HEK293 (cell line): ENCODE measurements around the gene MPPED2.

Experiments used
- CTCF ChIA-PET: fragments of 350-600 bp; formaldehyde crosslinking; extraction: SDS; loops from one replicate; lab custom pipeline; 2021; ENCODE audit warnings: antibody characterized with exemption; lab: Yijun Ruan, JAX
- POLR2A ChIA-PET: fragments of 300-600 bp; formaldehyde crosslinking; extraction: SDS; loops from one replicate; lab custom pipeline; 2020; ENCODE audit warnings: antibody characterized with exemption, inconsistent platforms; lab: Yijun Ruan, JAX
- H3K27ac ChIP-seq: fragments of 200-500 bp; sonication (Bioruptor generic); 2 replicates; pipeline ENCODE4 v1.5.1; 2014; ENCODE audit warnings: low read depth, low read length, control low read depth, inconsistent platforms; ENCODE audit errors: extremely low read depth
- H3K36me3 ChIP-seq, 2 experiments: fragments of 200-500 bp in 1 of 2; sonication (Bioruptor generic) in 1 of 2; 1 replicate in 1 of 2; 2 replicates in 1 of 2; pipeline ENCODE4 v1.5.1; 2014 to 2017; ENCODE audit warnings: inconsistent platforms in 2 of 2, low read length in 2 of 2; ENCODE audit not compliant: control insufficient read depth in 2 of 2, insufficient read depth in 1 of 2
- H3K4me1 ChIP-seq: fragments of 200-500 bp; sonication (Bioruptor generic); 2 replicates; pipeline ENCODE4 v1.5.1; 2014; ENCODE audit warnings: mild to moderate bottlenecking, low read length, inconsistent platforms; ENCODE audit not compliant: control insufficient read depth, insufficient read depth
- H3K4me3 ChIP-seq: 2 replicates; pipeline ENCODE4 v1.5.1; 2011; ENCODE audit warnings: low read depth, mild to moderate bottlenecking, control low read depth, low read length, moderate library complexity
- H3K9me3 ChIP-seq: fragments of 200-500 bp; sonication (Bioruptor generic); 2 replicates; pipeline ENCODE4 v1.5.1; 2014; ENCODE audit warnings: low read depth, low read length, inconsistent platforms; ENCODE audit not compliant: control insufficient read depth, insufficient read depth
- SALL2 ChIP-seq: fragments of 450-650 bp; formaldehyde crosslinking; IDR thresholded peaks from 2 replicates; pipeline ENCODE4 v1.5.0; 2017; ENCODE audit warnings: missing biosample characterization, mild to moderate bottlenecking, missing genetic modification characterization, borderline replicate concordance
- SCRT2 ChIP-seq: fragments of 450-650 bp; formaldehyde crosslinking; IDR thresholded peaks from 2 replicates; pipeline ENCODE4 v1.5.1; 2016; ENCODE audit warnings: missing biosample characterization, missing genetic modification characterization
- ZBTB7A ChIP-seq: fragments of 450-650 bp; formaldehyde crosslinking; IDR thresholded peaks from 2 replicates; pipeline ENCODE4 v1.5.1; 2016; ENCODE audit warnings: low read depth, missing biosample characterization, missing genetic modification characterization
- ZNF16 ChIP-seq: fragments of 450-650 bp; formaldehyde crosslinking; IDR thresholded peaks from 2 replicates; pipeline ENCODE4 v1.5.1; 2016; ENCODE audit warnings: low read depth, missing biosample characterization, missing genetic modification characterization
- ZNF223 ChIP-seq: fragments of 450-650 bp; formaldehyde crosslinking; IDR thresholded peaks from 2 replicates; pipeline ENCODE4 v1.5.1; 2016; ENCODE audit warnings: missing biosample characterization, missing genetic modification characterization
- ZNF302 ChIP-seq: fragments of 450-650 bp; formaldehyde crosslinking; IDR thresholded peaks from 2 replicates; pipeline ENCODE4 v1.5.1; 2016; ENCODE audit warnings: missing biosample characterization, missing genetic modification characterization, low read depth
- ZNF311 ChIP-seq: fragments of 450-650 bp; formaldehyde crosslinking; IDR thresholded peaks from 2 replicates; pipeline ENCODE4 v1.5.1; 2017; ENCODE audit warnings: missing biosample characterization, missing genetic modification characterization, borderline replicate concordance
- ZNF324 ChIP-seq: fragments of 450-650 bp; formaldehyde crosslinking; IDR thresholded peaks from 2 replicates; pipeline ENCODE4 v1.5.1; 2016; ENCODE audit warnings: missing biosample characterization, missing genetic modification characterization
- ZNF391 ChIP-seq: fragments of 450-650 bp; formaldehyde crosslinking; IDR thresholded peaks from 2 replicates; pipeline ENCODE4 v1.5.1; 2016; ENCODE audit warnings: low read depth, missing biosample characterization, missing genetic modification characterization, borderline replicate concordance
- ZNF404 ChIP-seq: fragments of 450-650 bp; formaldehyde crosslinking; IDR thresholded peaks from 2 replicates; pipeline ENCODE4 v1.5.1; 2017; ENCODE audit warnings: missing biosample characterization, missing genetic modification characterization
- ZNF433 ChIP-seq: fragments of 450-650 bp; formaldehyde crosslinking; IDR thresholded peaks from 2 replicates; pipeline ENCODE4 v1.5.1; 2016; ENCODE audit warnings: missing biosample characterization, missing genetic modification characterization, low read depth
- ZNF596 ChIP-seq: fragments of 450-650 bp; IDR thresholded peaks from 2 replicates; pipeline ENCODE4 v1.5.0; 2018; ENCODE audit warnings: missing biosample characterization, mild to moderate bottlenecking, missing genetic modification characterization, moderate library complexity
- ZNF624 ChIP-seq: fragments of 450-650 bp; formaldehyde crosslinking; IDR thresholded peaks from 2 replicates; pipeline ENCODE4 v1.5.1; 2017; ENCODE audit warnings: missing biosample characterization, missing genetic modification characterization
- ZNF629 ChIP-seq: fragments of 450-650 bp; formaldehyde crosslinking; IDR thresholded peaks from 2 replicates; pipeline ENCODE4 v1.5.1; 2017; ENCODE audit warnings: missing biosample characterization, missing genetic modification characterization
- ZNF654 ChIP-seq: fragments of 450-650 bp; formaldehyde crosslinking; IDR thresholded peaks from 2 replicates; pipeline ENCODE4 v1.5.1; 2016; ENCODE audit warnings: low read depth, missing biosample characterization, missing genetic modification characterization
- ZNF670 ChIP-seq: fragments of 450-650 bp; formaldehyde crosslinking; IDR thresholded peaks from 2 replicates; pipeline ENCODE4 v1.5.1; 2016; ENCODE audit warnings: missing biosample characterization, missing genetic modification characterization, low read depth
- ZNF768 ChIP-seq: fragments of 450-650 bp; formaldehyde crosslinking; IDR thresholded peaks from 2 replicates; pipeline ENCODE4 v1.5.1; 2018; ENCODE audit warnings: missing biosample characterization, mild to moderate bottlenecking, missing genetic modification characterization
- ZXDB ChIP-seq: fragments of 450-650 bp; formaldehyde crosslinking; IDR thresholded peaks from 2 replicates; pipeline ENCODE4 v1.5.1; 2016; ENCODE audit warnings: missing biosample characterization, missing genetic modification characterization
- TF ChIP-seq, protein P1 (sequence below): fragments of 450-650 bp; formaldehyde crosslinking; IDR thresholded peaks from 2 replicates; pipeline ENCODE4 v1.5.1; 2016; ENCODE audit warnings: missing biosample characterization, missing genetic modification characterization
- TF ChIP-seq, protein P2 (sequence below): fragments of 450-650 bp; formaldehyde crosslinking; IDR thresholded peaks from 2 replicates; pipeline ENCODE4 v1.5.1; 2016; ENCODE audit warnings: missing biosample characterization, missing genetic modification characterization
- TF ChIP-seq, protein P3 (sequence below): fragments of 450-650 bp; formaldehyde crosslinking; IDR thresholded peaks from 2 replicates; pipeline ENCODE4 v1.5.1; 2016; ENCODE audit warnings: missing biosample characterization, missing genetic modification characterization
- TF ChIP-seq, protein P4 (sequence below): fragments of 450-650 bp; IDR thresholded peaks from 2 replicates; pipeline ENCODE4 v1.5.1; 2018; ENCODE audit warnings: missing biosample characterization, mild to moderate bottlenecking, missing genetic modification characterization

The MPPED2 gene

DNA sequence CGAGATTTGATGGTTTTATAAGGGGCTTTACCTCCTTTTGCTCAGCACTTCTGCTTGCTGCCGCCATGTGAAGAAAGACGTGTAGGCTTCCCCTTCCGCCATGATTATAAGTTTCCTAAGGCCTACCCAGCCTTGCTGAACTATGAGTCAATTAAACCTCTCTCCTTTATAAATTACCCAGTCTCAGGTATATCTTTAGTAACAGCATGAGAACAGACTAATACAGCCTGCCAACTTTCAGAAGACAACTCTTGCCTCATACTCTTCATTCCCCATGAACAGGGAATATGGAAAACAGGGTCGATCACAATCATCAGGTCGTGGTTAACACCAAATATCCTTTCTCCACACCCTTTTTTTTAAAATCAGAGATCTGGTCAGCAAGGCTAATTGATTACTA is 83.0 kb downstream of the MPPED2 start:
- POLR2A ChIA-PET: no interaction called here
- Histone ChIP-seq H3K4me1 (no peaks in the 10 kb centered on the region), H3K9me3 (no peaks in the 10 kb centered on the region), H3K4me3 (no peak overlapping the region), H3K27ac (no peak overlapping the region), H3K36me3 (no peaks in the 10 kb centered on the region)
- CTCF ChIA-PET: no interaction called here
- TF ChIP-seq ZNF16 (tag by site-specific recombination) (no peak), ZXDB (no peak), ZNF311 (tag by site-specific recombination) (no peak), ZNF768 (tag by site-specific recombination) (no peak), ZNF670 (tag by site-specific recombination) (no peak), ZBTB7A (tag by site-specific recombination) (no peak), ZNF404 (no peak), ZNF654 (tag by site-specific recombination) (no peak), ZNF223 (no peak), ZNF391 (no peak), SALL2 (tag by site-specific recombination) (no peak), ZNF324 (tag by site-specific recombination) (no peak), SCRT2 (tag by site-specific recombination) (no peak), ZNF433 (tag by site-specific recombination) (no peak)
- TF ChIP-seq, protein P1, sequence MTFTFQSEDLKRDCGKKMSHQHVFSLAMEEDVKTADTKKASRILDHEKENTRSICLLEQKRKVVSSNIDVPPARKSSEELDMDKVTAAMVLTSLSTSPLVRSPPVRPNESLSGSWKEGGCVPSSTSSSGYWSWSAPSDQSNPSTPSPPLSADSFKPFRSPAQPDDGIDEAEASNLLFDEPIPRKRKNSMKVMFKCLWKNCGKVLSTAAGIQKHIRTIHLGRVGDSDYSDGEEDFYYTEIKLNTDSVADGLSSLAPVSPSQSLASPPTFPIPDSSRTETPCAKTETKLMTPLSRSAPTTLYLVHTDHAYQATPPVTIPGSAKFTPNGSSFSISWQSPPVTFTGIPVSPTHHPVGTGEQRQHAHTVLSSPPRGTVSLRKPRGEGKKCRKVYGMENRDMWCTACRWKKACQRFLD (tag by site-specific recombination): no peak
- TF ChIP-seq, protein P2, sequence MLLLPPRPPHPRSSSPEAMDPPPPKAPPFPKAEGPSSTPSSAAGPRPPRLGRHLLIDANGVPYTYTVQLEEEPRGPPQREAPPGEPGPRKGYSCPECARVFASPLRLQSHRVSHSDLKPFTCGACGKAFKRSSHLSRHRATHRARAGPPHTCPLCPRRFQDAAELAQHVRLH (tag by site-specific recombination): no peak
- TF ChIP-seq, protein P3, sequence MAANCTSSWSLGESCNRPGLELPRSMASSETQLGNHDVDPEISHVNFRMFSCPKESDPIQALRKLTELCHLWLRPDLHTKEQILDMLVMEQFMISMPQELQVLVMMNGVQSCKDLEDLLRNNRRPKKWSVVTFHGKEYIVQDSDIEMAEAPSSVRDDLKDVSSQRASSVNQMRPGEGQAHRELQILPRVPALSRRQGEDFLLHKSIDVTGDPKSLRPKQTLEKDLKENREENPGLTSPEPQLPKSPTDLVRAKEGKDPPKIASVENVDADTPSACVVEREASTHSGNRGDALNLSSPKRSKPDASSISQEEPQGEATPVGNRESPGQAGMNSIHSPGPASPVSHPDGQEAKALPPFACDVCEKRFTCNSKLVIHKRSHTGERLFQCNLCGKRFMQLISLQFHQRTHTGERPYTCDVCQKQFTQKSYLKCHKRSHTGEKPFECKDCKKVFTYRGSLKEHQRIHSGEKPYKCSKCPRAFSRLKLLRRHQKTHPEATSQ (tag by site-specific recombination): no peak

GRCh38 chr11:30502305-30502704 is 83.8 kb downstream of the MPPED2 start:
- Histone ChIP-seq H3K4me1 (no peaks in the 10 kb centered on the region), H3K9me3 (no peaks in the 10 kb centered on the region), H3K27ac (no peak overlapping the region), H3K4me3 (no peak overlapping the region), H3K36me3 (no peaks in the 10 kb centered on the region)
- ChIA-PET CTCF (no interaction called here), POLR2A (no interaction called here)
- no peak for TF ChIP-seq ZNF624 (tag by site-specific recombination)

DNA sequence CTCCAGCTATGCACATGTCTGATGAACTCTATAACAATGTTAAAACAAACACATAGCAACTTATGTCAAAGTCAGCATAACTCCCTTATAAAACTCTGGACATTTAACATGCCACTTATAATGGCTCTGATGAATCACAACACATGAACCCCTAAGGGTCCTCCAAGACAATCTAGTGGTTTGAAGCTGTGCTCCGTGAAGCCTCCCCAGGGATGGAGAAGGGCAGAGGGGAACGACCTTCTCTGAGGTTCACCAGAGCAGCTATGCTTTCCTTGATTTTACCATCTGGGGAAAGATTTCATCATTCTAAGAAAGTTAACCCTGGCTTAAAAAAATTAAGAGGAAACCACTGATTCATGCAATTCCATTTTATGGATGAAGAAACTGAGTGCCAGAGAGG is 84.4 kb downstream of the MPPED2 start:
- Histone ChIP-seq H3K4me1 (no peaks in the 10 kb centered on the region), H3K9me3 (no peaks in the 10 kb centered on the region), H3K4me3 (no peak overlapping the region), H3K36me3 (no peaks in the 10 kb centered on the region), H3K27ac (no peak overlapping the region)
- POLR2A ChIA-PET: no interaction called here
- TF ChIP-seq ZNF596 (tag by site-specific recombination) (no peak), ZNF302 (tag by site-specific recombination) (no peak), ZNF629 (tag by site-specific recombination) (no peak)
- TF ChIP-seq, protein P4, sequence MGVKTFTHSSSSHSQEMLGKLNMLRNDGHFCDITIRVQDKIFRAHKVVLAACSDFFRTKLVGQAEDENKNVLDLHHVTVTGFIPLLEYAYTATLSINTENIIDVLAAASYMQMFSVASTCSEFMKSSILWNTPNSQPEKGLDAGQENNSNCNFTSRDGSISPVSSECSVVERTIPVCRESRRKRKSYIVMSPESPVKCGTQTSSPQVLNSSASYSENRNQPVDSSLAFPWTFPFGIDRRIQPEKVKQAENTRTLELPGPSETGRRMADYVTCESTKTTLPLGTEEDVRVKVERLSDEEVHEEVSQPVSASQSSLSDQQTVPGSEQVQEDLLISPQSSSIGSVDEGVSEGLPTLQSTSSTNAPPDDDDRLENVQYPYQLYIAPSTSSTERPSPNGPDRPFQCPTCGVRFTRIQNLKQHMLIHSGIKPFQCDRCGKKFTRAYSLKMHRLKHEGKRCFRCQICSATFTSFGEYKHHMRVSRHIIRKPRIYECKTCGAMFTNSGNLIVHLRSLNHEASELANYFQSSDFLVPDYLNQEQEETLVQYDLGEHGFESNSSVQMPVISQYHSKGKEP (tag by site-specific recombination): no peak
- CTCF ChIA-PET: no interaction called here
